HG03066 (cell line): Measurements from ENCODE around the gene NMNAT3.

Source experiments
- ATAC-seq: cut with Tn5 transposase; IDR thresholded peaks from one replicate; pipeline ENCODE4 v1.9.1; 2021; ENCODE audit warnings: low read depth; ENCODE audit not compliant: unreplicated experiment

The NMNAT3 gene

GRCh38 chr3:139677388-139678155 lies at the start of gene NMNAT3:
NMNAT3 (minus strand) TSS chr3:139677972; CDS start chr3:139627724, 50,248 bp downstream.
- ATAC-seq, result peak; percentile 98

DNA sequence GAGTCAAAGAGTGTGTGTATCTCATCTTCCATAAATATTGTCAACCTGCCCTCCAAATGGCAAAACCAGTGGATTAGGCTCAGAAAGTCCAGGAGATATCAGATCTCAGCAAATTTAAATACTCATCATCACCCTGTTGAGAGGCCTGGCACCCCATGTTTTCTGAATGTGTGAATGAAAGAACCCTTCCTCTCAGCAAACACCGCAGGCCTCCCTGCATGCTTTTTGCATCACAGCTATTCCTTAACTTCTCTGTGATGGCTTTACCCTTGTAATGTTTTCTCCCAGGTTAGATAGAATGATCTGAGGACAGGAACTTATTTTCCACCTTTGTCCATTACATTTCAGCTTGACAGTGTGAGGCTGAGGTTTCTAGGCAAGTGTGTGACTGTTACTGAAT lies 43.6 kb upstream of the NMNAT3 start:
- no peak for ATAC-seq

DNA sequence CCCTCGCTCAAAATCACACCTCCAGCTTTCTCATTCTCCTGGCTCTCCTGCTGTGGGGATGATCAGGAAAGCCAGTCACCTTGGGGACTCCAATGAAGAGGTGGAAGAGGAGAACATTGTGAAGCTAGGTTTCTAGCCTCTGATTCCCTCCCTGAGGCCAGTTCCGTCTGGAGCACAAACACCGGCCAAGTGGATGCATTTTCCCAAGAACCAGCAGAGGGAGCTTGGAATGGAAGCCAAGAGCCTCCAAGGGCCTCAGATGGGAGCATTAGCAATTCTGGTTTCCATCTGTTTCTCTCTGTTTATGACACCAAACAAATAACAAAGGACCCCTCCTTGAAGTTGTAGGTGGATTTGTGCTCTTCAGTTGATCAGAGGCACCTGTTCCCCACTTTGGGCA lies 40.6 kb upstream of the NMNAT3 start:
- no peak for ATAC-seq

GRCh38 chr3:139716908-139717485 lies 39.2 kb upstream of the NMNAT3 start:
- no peak for ATAC-seq

- ATAC-seq, result no peak
Measured at GRCh38 chr3:139715743-139716360, 38.1 kb upstream of the NMNAT3 start.

DNA sequence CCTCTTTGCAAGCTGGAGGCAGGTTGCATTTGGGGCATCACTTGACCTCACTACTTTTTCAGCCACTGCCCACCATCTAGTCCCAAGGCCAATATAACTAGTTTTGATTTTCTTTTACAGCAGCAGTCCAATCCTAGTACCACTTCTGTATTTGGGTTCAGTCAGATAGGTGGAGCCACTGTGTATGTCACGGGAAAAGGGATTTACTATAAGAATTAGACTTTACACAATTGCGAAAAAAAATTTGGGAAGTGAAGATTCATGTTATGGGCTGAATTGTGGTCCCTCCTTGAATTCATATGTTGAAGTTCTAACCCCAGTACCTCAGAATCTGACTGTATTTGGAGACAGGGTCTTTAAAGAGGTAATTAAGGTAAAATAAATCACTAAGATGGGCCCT lies 37.4 kb upstream of the NMNAT3 start:
- no peak for ATAC-seq

GRCh38 chr3:139710212-139710611 lies 32.4 kb upstream of the NMNAT3 start:
- no peak for ATAC-seq

DNA sequence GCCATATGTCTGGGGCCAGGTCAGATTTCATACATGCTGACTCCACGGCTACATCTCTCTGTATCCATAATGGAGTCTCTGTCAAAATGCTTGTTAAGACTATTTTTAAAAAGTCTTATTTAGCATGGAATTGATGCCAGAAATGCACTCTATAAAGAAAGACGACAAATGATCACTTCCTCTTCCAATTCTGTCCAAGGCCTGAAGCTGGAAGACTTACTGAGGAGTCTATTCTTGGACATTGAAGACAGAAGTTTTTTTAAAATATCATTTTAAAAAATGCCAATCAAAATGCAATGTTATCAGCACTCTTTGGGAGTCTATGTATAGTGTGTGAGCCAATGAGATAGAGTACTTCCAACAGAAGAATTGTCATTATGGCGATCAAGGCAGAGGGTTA lies 27.9 kb upstream of the NMNAT3 start:
- ATAC-seq, result no peak

DNA sequence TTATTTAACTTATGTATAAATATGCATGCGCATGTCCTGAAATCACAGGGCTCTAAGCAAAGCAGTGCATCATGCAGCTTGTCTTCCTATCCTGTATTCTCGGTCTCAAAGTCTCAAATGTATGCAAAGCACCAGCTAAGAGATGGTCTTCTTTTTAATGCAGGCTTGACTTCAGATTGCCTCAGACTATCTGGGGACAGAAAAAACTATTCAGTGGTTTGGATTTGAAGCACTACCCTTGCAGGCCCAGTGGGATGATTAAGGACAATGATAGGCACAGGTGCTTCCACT lies 18.5 kb upstream of the NMNAT3 start:
- no peak for ATAC-seq

- no peak for ATAC-seq
Measured at GRCh38 chr3:139695426-139696313, 17.9 kb upstream of the NMNAT3 start.

DNA sequence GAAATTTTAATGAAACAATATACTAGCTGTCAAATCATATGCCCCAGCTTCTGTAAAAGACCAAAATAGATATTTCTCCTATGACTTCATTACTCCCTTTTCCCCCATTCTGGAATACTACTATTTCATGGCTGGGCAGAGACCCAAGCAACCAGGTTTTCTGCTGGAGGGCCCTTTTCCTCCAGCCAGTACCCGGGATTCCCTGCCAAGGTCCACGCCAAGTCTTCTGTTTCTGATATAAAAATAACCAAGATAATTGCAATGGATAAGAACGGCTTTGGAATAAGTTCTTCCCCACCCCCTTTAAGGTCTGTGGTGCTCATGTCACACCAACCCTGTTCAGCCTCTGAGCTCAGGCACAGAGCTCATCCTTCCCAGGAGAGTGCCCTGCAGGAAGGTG lies 17.2 kb upstream of the NMNAT3 start:
- no peak for ATAC-seq

GRCh38 chr3:139694542-139694941 lies 16.8 kb upstream of the NMNAT3 start:
- ATAC-seq, result no peak

DNA sequence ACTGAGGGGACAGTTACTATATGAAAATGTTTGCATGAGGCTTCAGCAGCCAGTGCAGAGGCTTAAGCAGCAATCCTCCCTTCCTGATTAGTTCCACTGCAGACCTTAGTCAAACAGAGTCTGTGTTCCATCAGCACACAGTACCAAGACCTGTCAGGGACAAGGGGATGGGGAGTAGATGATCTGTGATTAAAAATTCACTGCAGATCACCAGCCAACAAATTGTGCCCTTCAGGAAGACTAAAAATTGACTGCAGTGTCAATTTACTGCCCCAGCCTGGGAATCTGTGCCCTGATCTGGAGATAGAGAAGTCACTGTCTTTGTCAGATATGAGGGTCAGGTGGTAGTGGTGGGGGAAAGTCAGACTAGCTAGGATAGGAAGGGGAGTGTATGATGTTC lies 13.8 kb upstream of the NMNAT3 start:
- ATAC-seq, result no peak

GRCh38 chr3:139689708-139690228 lies 12.0 kb upstream of the NMNAT3 start:
- no peak for ATAC-seq

- ATAC-seq, result no peak
Measured at GRCh38 chr3:139689122-139689521, 11.3 kb upstream of the NMNAT3 start.

GRCh38 chr3:139687431-139687830 lies 9.7 kb upstream of the NMNAT3 start:
- ATAC-seq, result no peak

GRCh38 chr3:139686624-139687023 lies 8.9 kb upstream of the NMNAT3 start:
- ATAC-seq, result no peak

GRCh38 chr3:139686206-139686605 lies 8.4 kb upstream of the NMNAT3 start:
- ATAC-seq, result no peak

DNA sequence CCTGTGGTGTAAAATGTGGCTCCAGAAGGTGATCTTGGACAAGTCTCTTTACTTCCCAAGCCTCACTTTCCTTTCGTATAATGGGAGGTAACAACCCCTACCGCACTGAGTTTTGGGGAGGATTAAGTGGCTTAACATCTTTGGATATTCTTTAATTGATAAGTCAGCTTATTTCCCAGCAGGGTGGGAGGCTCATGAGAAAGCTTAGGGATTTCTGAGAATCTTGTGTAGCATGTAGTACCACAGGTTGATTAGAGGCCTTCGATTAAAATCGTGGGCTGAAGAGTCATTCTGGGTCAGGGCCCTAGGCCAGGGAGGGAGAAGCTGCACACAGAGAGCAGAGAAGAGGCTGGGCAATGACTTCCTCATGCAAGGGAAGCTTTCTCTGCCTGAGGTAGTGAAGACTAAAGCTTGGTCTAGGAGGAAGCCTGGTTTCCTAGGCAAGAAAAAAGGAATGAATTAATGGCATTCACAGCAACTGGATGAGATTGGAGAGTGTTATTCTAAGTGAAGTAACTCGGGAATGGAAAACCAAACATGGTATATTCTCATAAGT lies 1.5 kb upstream of the NMNAT3 start:
- no peak for ATAC-seq

GRCh38 chr3:139676632-139677387 lies 962 bp downstream of the NMNAT3 start:
- ATAC-seq, result no peak
